Measurements from ENCODE around the gene ACTL10.
"Not testable (repeated sequence)": the region's sequence is repeated elsewhere in the genome, so short reads cannot be mapped to it uniquely, and the experiment has no call there.

The ACTL10 gene

DNA sequence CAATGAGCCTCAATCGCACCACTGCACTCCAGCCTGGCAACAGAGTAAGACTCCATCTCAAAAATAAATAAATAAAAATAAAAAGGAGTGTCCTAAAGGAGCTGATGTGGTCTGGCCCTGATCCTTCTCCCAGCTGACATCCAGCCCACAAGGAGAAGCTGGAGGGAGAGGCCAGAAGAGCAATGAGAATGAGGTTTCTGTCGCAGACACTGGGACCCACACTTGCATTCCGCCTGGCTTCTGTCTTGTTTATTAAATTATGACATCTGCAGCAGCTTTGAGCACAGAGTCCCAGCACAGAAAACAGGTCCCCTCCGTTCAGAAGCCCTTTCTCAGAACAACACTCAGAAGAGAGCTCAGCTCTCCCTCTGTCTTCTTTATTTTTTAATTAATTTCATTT, 29.7 kb downstream of the ACTL10 start:
- DNase-seq (no peak), ATAC-seq (replicated peaks) (no peak)
- Mint-ChIP-seq H3K9me3 (peaks cover 0 to 3% of the 10 kb centered on the region in 2 donors), H3K36me3 (peaks cover 2 to 8% of the 10 kb centered on the region in 2 donors), H3K4me1 (no peaks in the 10 kb centered on the region), H3K4me3 (no peak overlapping the region), H3K27ac (no peak overlapping the region), H3K27me3 (no peaks in the 10 kb centered on the region)

- H3K36me3 Mint-ChIP-seq: peaks cover 2 to 8% of the 10 kb centered on the region in 2 donors
- H3K9me3 Mint-ChIP-seq: peaks cover 0 to 3% of the 10 kb centered on the region in 2 donors
- H3K4me1 Mint-ChIP-seq: no peaks in the 10 kb centered on the region
- H3K27me3 Mint-ChIP-seq: no peaks in the 10 kb centered on the region
- ATAC-seq (replicated peaks) (no peak), DNase-seq (no peak)
- no peak overlapping the region for H3K4me3 Mint-ChIP-seq
- no peak overlapping the region for H3K27ac Mint-ChIP-seq
Measured at GRCh38 chr20:33697129-33697528, 30.4 kb downstream of the ACTL10 start.

GRCh38 chr20:33698966-33699365, 32.2 kb downstream of the ACTL10 start:
- H3K4me3 Mint-ChIP-seq; H3K36me3 Mint-ChIP-seq; H3K27me3 Mint-ChIP-seq; ATAC-seq (replicated peaks); DNase-seq; H3K27ac Mint-ChIP-seq; H3K9me3 Mint-ChIP-seq; H3K4me1 Mint-ChIP-seq: not testable (repeated sequence)

DNA sequence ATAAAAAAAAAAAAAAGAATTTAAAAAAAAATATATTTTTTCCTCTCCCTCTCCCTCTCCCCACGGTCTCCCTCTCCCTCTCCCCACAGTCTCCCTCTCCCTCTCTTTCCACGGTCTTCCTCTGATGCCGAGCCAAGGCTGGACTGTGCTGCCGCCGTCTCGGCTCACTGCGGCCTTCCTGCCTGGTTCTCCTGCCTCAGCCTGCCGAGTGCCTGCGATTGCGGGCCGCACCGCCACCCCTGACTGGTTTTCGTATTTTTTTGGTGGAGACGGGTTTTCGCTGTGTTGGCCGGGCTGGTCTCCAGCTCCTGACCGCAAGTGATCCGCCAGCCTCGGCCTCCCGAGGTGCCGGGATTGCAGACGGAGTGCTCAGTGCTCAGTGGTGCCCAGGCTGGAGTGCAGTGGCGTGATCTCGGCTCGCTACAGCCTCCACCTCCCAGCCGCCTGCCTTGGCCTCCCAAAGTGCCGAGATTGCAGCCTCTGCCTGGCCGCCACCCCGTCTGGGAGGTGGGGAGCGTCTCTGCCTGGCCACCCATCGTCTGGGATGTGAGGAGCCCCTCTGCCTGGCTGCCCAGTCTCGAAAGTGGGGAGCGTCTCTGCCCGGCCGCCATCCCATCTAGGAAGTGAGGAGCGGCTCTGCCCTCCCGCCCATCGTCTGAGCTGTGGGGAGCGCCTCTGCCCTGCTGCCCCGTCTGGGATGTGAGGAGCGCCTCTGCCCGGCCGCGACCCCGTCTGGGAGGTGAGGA, 34.1 kb downstream of the ACTL10 start:
- H3K4me3 Mint-ChIP-seq; H3K36me3 Mint-ChIP-seq; H3K4me1 Mint-ChIP-seq; DNase-seq; ATAC-seq (replicated peaks); H3K9me3 Mint-ChIP-seq; H3K27ac Mint-ChIP-seq; H3K27me3 Mint-ChIP-seq: not testable (repeated sequence)

- no peak for ATAC-seq (replicated peaks)
- peaks cover 2 to 8% of the 10 kb centered on the region in 2 donors for H3K36me3 Mint-ChIP-seq
Measured at GRCh38 chr20:33701629-33702450, 35.1 kb downstream of the ACTL10 start.

DNA sequence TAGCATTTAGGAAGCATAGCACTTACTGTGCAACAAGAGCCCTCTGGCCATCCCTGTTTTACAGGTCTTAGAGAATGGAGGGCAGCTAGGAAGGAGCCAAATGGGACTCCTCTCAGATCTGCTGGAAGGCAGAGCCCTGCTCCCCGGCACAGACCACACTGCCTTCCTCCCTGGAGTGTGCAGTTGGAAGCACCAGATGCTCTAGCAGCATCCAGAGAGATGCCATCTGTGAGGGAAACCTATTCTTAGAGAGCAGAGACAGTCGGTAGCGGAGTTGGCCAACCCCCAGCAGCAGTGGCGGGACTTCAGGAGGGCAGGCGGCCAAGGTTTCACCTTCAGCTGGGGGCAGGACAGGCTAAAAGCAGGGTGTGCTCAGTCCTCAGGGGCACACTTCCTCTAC, 36.1 kb downstream of the ACTL10 start:
- no peak overlapping the region for H3K27ac Mint-ChIP-seq

More at GRCh38 chr20:33701629-33702450, 35.1 kb downstream of the ACTL10 start:
- Mint-ChIP-seq H3K27ac (no peak overlapping the region), H3K27me3 (no peaks in the 10 kb centered on the region), H3K4me1 (no peaks in the 10 kb centered on the region), H3K4me3 (no peak overlapping the region), H3K9me3 (peaks cover 0 to 3% of the 10 kb centered on the region in 2 donors)
- DNase-seq: no peak

GRCh38 chr20:33703498-33704137, 36.9 kb downstream of the ACTL10 start:
- peaks cover 0 to 1% of the 10 kb centered on the region in 2 donors for H3K9me3 Mint-ChIP-seq
- H3K27ac Mint-ChIP-seq: no peak overlapping the region
- ATAC-seq (replicated peaks): no peak

More for the DNA sequence above, 36.1 kb downstream of the ACTL10 start:
- Mint-ChIP-seq H3K4me3 (no peak overlapping the region), H3K36me3 (peaks cover 5 to 14% of the 10 kb centered on the region in 2 donors), H3K27me3 (no peaks in the 10 kb centered on the region), H3K4me1 (no peaks in the 10 kb centered on the region), H3K9me3 (peaks cover 0 to 3% of the 10 kb centered on the region in 2 donors)
- ATAC-seq (replicated peaks): no peak
- DNase-seq: no peak

GRCh38 chr20:33704197-33704924, 37.6 kb downstream of the ACTL10 start:
- ATAC-seq (replicated peaks) (no peak), DNase-seq (no peak)
- H3K36me3 Mint-ChIP-seq: peaks cover 5 to 11% of the 10 kb centered on the region in 2 donors
- peaks cover 0 to 1% of the 10 kb centered on the region in 2 donors for H3K9me3 Mint-ChIP-seq
- no peak overlapping the region for H3K27ac Mint-ChIP-seq
- H3K4me1 Mint-ChIP-seq: peaks cover 0 to 3% of the 10 kb centered on the region in 2 donors
- no peak overlapping the region for H3K4me3 Mint-ChIP-seq
- no peaks in the 10 kb centered on the region for H3K27me3 Mint-ChIP-seq

More at GRCh38 chr20:33703498-33704137, 36.9 kb downstream of the ACTL10 start:
- Mint-ChIP-seq H3K4me1 (no peaks in the 10 kb centered on the region), H3K4me3 (no peak overlapping the region), H3K27me3 (no peaks in the 10 kb centered on the region), H3K36me3 (peaks cover 5 to 11% of the 10 kb centered on the region in 2 donors)
- DNase-seq: no peak

- H3K36me3 Mint-ChIP-seq: peaks cover 17 to 25% of the 10 kb centered on the region in 2 donors
- ATAC-seq (replicated peaks) (no peak), DNase-seq (no peak)
Measured at GRCh38 chr20:33707668-33708067, 40.9 kb downstream of the ACTL10 start.

DNA sequence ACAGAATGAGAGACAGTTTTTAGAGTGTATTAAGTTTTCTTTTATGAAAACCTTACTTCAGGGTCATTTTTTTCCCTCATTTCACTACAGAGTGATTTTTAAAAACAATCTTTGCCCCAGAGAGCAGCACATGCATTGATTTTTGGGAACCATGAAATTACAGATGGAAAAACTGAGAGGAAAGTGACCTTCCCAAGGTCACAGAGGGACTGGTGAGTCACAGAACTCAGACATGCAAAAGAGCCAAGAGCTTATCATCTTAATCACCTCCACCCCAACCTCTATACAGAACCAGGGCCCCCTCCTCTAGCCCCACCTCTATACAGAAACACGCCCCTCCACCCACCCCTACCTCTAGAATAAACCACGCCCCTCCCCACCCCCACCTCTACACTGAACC, 42.7 kb downstream of the ACTL10 start:
- DNase-seq (no peak), ATAC-seq (replicated peaks) (peak in 1 of 2 donors; percentile 52)
- Mint-ChIP-seq H3K9me3 (no peaks in the 10 kb centered on the region), H3K27ac (peak overlapping the region; percentile 14), H3K4me3 (no peak overlapping the region), H3K27me3 (no peaks in the 10 kb centered on the region), H3K4me1 (peaks cover 5 to 13% of the 10 kb centered on the region in 2 donors), H3K36me3 (peaks cover 23 to 36% of the 10 kb centered on the region in 2 donors)

More at GRCh38 chr20:33707668-33708067, 40.9 kb downstream of the ACTL10 start:
- peaks cover 5 to 13% of the 10 kb centered on the region in 2 donors for H3K4me1 Mint-ChIP-seq
- H3K4me3 Mint-ChIP-seq: no peak overlapping the region
- H3K27me3 Mint-ChIP-seq: no peaks in the 10 kb centered on the region
- H3K9me3 Mint-ChIP-seq: no peaks in the 10 kb centered on the region
- no peak overlapping the region for H3K27ac Mint-ChIP-seq

GRCh38 chr20:33709905-33710541, 43.3 kb downstream of the ACTL10 start:
- peaks cover 5 to 13% of the 10 kb centered on the region in 2 donors for H3K4me1 Mint-ChIP-seq
- H3K36me3 Mint-ChIP-seq: peaks cover 23 to 36% of the 10 kb centered on the region in 2 donors
- DNase-seq (no peak), ATAC-seq (replicated peaks) (no peak)
- no peak overlapping the region for H3K27ac Mint-ChIP-seq
- H3K9me3 Mint-ChIP-seq: no peaks in the 10 kb centered on the region
- no peak overlapping the region for H3K4me3 Mint-ChIP-seq
- no peaks in the 10 kb centered on the region for H3K27me3 Mint-ChIP-seq

- Mint-ChIP-seq H3K27me3 (no peaks in the 10 kb centered on the region), H3K9me3 (no peaks in the 10 kb centered on the region), H3K27ac (no peak overlapping the region), H3K4me1 (peaks cover 5 to 13% of the 10 kb centered on the region in 2 donors), H3K4me3 (no peak overlapping the region), H3K36me3 (peaks cover 23 to 36% of the 10 kb centered on the region in 2 donors)
- DNase-seq (no peak), ATAC-seq (replicated peaks) (no peak)
Measured at GRCh38 chr20:33710681-33711445, 44.1 kb downstream of the ACTL10 start.

DNA sequence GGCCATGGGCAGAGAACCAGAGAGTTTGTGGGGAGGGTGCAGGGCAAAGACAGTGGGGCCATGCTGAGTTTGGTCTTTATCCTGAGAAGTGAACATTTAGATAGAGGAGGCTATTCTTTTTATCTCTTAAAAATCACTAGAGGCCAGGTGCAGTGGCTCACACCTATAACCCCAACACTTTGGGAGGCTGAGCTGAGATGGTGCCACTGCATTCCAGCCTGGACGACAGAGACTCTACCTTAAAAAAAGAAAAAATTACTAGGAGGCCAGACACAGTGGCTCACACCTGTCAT, 44.6 kb downstream of the ACTL10 start:
- no peak for ATAC-seq (replicated peaks)
- peaks cover 5 to 13% of the 10 kb centered on the region in 2 donors for H3K4me1 Mint-ChIP-seq
- H3K27ac Mint-ChIP-seq: no peak overlapping the region

More for the DNA sequence above, 44.6 kb downstream of the ACTL10 start:
- Mint-ChIP-seq H3K9me3 (no peaks in the 10 kb centered on the region), H3K36me3 (peaks cover 25 to 36% of the 10 kb centered on the region in 2 donors), H3K4me3 (no peak overlapping the region), H3K27me3 (no peaks in the 10 kb centered on the region)
- no peak for DNase-seq
